GDM1 (cell line): Measurements from ENCODE around the gene GAN.
A peak's percentile ranks its signal among the peaks of the same experiment; 100 is the strongest.

Experiments
- DNase-seq: peaks from one replicate; lab custom pipeline; 2025; lab: John Stamatoyannopoulos, UW

GAN gene

GRCh38 chr16:81432937-81433557, 118.3 kb downstream of the GAN start:
- peak; percentile 18 for DNase-seq

DNA sequence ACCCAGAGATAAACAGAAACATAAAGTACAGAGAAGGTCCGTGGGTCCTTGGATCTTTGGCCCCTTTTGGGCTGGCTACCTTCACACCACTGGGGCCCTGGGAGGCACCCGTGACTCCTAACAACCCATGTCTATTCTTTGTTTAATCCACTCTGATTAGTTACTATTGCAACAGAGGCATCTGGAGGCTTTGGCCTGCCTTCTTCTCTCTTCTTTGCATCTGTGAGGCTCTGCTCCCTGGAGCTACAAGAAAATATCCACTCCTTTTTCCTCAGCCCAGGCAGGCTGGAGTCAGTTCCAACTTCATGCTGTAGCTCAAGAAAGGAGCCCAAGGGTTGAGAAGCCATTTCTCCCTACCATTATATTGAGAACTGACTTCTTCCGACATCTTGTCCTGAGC, 120.3 kb downstream of the GAN start:
- DNase-seq: no peak

GRCh38 chr16:81435567-81435966, 120.8 kb downstream of the GAN start:
- DNase-seq: no peak

DNA sequence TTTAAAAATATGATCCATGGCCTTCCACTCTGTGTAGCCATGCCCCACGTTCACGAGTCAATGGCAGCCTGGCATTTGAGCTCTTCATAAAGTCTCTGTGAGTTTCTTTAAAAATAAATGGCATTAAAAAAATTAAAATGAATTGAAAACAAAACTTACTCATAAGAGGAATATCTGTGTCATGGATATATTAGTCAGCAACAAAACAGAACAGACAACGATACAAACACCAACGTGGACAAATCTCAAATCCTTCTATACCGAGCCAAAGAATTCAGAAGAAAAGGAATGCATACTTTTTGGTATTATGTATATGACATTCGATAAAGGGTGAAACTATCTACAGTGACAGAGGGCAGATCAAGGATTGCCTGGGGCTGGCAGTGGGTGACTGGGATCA, 121.6 kb downstream of the GAN start:
- no peak for DNase-seq

DNA sequence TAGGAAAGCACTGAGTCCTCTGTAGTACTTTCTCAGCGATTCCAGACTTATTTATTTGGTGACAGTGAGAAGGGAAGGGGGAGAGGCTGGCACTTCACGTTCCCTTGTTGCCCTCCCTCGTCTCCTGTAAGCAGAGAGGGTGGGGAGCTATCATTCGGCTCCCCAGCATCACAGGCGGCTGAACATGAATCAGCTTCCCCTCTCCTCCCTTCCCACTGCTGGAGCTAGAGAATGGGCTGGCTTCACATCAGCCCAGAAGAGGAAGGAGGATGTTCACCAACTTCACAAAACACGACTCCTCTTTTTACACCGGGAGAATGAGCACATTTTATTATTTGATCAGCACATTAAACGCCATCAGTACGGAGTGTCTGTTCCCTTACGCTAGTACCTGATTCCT, 123.1 kb downstream of the GAN start:
- DNase-seq: peak; percentile 3
